Stimulated activated CD4-positive, alpha-beta T cell treated with anti-CD3 and anti-CD28 coated beads, Interleukin-2, amount 100 ng/mL, for 48 hours (primary cell): ENCODE results near the gene IRS2.
"Not testable (repeated sequence)": the region's sequence is repeated elsewhere in the genome, so short reads cannot be mapped to it uniquely, and the experiment has no call there.

ENCODE experiments used
- DNase-seq, 2 donors: peaks; one replicate each; pipeline ENCODE4 v3.0.0-alpha.2; 2020

IRS2 gene

GRCh38 chr13:109786457-109787134 lies at the start of gene IRS2:
Gene IRS2, minus strand, starts transcription at chr13:109786583. Its CDS starts 530 bp downstream, at chr13:109786053.
- peak; percentile 79 to 84 for DNase-seq

GRCh38 chr13:109834973-109835720 lies 48.8 kb upstream of the IRS2 start:
- DNase-seq: no peak

DNA sequence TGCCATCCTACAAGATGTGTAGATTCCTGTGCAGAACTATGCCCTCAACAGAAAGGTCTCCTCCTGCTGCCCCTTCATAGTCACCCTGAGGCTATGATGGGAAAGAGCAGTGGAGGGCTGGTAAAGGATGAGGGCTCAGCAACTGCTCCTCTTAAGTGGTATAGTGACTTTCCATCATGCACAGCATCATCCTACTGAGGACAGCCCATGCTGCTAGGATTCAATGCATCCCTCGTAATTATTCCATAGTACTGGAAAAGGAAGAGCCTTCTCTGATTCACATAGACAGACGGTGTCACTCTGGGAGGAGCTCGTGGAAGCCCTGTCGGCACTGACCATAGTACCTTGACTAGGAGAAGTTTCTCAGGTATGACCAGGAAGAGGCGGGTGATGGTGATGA lies 47.6 kb upstream of the IRS2 start:
- no peak for DNase-seq

DNA sequence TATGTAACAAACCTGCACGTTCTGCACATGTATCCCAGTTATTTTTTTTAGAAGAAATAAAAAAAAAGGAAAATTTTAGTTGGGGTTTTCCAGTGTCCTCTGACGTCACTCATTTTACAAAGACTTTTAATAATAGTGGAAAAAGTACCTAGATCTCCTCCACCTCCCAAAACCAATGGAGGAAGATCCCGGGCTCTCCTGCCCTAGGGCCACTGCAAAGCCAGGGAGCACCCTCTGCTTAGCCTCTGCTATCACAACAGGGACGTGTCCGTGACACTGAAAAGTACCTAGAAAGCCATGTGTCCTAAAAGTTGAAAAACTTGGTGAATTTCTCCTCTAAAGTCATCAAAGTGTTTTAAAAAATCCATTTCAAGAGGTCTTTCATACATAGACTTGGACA lies 46.7 kb upstream of the IRS2 start:
- DNase-seq: no peak

GRCh38 chr13:109828591-109829316 lies 42.4 kb upstream of the IRS2 start:
- DNase-seq: not testable (repeated sequence)

- DNase-seq: not testable (repeated sequence)
Observed at GRCh38 chr13:109823201-109823600, 36.8 kb upstream of the IRS2 start.

- no peak for DNase-seq
Observed at GRCh38 chr13:109821103-109821502, 34.7 kb upstream of the IRS2 start.

DNA sequence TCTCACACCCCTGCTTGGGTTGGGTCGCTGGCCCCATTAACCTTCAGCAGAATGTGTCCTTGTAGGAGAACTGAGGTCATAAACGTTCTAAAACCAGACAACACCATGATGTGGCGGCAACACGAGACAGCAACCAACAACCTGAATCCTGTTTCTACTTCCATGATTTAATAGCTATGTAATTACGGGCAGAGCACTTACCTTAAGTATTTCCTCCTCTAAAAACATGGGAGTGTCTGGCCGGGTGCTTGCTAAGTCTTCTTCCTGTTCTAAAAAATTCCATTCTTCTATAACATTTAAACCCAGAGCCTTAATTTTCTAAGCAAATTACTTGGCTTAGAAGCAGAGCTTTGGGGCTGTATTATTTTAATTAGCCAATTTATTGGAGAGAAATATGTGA lies 33.5 kb upstream of the IRS2 start:
- DNase-seq: no peak

- DNase-seq: no peak
Observed at GRCh38 chr13:109818886-109819285, 32.5 kb upstream of the IRS2 start.

- no peak for DNase-seq
Observed at GRCh38 chr13:109817591-109818535, 31.5 kb upstream of the IRS2 start.

GRCh38 chr13:109816808-109817203 lies 30.4 kb upstream of the IRS2 start:
- no peak for DNase-seq

DNA sequence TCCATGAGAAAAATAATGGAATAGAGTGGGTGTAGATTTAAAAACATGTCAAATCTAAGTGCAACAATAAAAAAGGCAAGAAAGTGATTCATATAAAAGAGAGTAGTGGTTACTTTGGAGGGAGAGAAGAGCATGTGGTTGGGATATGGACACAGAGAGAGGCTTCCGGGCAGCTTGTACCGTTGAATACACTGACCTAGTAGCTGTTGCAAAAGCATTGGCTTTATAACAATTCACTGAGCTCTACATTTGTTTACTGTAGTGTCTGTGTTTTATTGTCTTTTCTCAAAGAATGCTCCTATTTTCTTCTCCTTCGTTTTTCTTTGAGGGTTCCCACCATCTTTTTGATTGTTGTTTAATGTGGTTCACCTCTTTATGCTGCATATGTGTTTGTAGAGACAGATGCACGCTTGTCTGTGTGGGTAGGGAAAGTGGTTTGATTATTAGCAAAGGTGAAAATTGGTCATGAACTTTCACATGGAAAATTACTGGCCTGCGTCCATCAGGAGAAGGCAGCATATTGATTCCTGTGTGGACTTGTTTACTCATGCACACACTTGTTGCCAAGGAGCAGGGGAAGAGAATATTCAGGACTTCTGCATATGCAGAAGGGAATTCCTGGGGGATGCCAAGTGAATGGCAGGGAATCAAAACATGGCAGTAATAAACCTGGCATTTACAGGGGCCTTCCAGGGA lies 29.9 kb upstream of the IRS2 start:
- no peak for DNase-seq

DNA sequence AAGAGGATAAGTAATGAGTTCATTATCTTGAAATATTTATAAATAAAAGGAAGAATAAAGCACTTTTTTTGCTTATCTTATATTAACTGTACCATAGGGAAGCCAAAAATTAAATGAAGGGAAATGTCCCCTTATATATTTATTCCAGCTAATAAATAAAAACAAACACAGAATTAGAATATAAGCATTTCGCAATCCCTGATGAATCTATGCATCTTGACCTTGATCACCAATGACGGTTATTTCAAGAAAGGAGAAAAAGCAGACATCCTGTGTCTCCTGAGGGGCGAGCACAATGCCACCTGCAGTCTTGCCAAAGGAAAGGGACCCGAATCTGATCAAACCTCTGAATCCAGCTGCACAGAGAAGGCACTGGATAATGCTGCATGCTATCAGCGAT lies 29.3 kb upstream of the IRS2 start:
- no peak for DNase-seq

- no peak for DNase-seq
Observed at GRCh38 chr13:109813663-109814062, 27.3 kb upstream of the IRS2 start.

GRCh38 chr13:109812382-109812781 lies 26.0 kb upstream of the IRS2 start:
- no peak for DNase-seq

DNA sequence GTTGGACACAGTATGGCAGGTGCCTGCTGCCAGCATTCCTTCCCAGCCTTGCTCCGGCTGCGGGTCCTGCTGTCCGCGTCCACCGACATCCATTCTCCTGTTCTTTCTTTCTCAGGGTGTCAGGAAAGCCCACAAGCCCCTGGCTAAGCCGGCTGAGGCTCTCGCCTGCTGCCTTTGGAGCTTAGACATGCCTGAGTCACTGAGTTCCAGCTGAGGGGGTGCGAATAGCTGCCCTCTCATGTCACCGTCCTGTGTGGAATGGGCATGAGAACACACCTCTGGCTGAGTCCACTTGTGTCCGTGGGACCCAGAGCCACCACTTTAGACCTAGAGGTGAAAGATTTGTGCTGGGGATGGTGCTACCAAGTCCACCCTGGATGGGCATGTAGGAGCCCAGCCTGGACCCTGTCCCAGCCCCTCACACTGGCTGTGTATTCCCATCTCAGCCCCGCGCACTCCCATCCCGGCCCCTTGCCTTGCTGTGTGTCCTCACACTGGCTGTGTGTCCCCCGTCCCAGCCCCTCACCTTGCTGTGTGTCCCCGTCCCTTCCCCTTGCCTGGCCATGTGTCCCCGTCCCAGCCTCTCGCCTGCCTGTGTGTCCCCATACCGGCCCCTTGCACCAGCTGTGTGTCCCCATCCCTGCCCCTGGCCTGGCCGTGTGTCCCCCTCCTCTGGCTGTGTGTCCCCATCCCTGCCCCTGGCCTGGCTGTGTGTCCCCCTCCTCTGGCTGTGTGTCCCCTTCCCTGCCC lies 24.6 kb upstream of the IRS2 start:
- no peak for DNase-seq

DNA sequence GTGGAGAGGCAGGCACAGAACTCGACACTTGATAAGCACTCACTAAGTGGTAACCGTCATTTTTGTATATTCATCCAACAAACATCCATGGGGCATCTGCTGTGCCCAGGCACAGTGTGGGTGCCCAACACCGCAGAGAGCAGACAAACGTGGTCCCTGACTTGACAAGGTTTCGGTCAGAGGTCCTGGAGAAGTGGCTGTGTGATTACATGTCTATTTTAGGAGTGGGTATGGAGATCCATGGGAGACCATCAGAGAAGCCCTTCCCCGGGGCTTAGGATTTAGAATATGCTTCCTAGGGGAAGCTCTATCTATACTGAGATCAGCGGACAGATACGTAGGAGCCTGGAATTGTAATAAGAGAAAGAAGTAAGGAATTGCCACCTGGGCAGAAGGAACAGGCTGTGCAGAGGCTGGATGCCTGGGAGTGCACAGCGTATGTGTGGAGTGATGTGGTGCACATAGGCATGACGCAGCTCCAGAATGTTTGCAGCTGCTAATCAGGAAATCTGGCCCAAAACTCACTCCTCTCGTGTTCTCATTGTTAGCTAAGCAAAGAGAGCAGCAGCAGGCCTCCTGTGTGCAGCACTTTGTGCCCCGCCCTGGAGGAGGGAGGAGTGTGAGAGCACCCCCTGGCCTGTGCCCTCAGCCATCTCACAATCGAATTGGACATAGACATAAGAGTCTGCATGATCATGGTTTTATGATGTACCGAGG lies 23.0 kb upstream of the IRS2 start:
- no peak for DNase-seq

DNA sequence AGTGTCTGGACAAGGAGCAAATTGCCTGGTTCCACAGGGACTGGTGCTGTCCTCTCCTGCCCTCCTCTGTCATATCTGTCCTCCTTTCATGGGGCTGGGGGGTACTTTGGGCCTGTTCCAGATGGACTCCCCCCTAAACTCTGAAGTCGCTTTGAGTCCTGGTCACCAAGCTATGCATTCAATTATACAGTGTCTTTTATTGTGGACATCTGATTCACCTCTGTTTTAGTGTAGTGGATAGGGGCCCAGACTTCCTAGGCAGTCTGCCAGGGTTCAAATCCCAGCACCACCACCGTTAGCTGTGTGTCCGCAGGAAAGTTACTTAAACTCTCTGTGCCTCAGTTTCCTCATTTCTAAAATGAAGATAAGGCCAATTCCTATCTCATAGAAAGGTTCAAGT lies 21.0 kb upstream of the IRS2 start:
- no peak for DNase-seq

- DNase-seq: no peak
Observed at GRCh38 chr13:109804654-109805053, 18.3 kb upstream of the IRS2 start.

DNA sequence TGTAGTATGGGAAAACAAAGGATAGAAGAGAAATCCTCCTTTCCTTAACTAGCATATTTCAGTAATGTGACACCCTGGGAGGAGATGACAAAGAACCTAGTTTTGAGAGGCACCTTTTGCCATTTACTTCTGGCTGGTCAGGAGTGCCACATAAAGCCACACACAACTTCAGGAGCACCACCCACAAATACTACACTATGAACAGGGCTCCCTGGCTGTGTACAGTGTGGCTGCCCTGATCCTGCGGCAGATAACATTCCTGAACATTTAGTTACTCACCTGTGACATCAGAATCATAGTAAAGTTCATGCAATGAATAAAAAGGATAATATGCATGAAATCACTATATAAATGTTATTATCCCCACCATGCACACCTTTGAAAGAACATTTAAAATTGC lies 17.4 kb upstream of the IRS2 start:
- DNase-seq: no peak

DNA sequence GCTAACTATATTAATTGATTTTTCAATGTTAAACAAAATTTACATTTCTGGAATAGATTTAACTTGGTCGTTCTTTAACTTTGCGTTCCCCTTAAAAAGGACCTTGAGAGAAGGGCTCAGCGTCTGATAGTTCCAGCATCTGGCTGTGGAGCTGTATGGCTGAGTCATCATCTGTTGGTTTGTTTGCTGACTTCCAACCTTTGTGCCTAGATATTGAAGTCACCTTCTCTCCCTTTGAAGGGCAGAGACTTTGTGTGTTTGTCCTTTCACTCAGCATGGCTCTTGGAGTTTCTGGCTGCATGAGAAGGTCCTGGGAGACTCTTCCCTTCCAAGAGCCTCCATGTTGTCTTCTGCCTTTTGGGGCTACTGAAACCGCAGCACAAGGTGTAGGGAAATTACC lies 16.6 kb upstream of the IRS2 start:
- DNase-seq: no peak
